ENCODE results near the gene NLRC3.
"Not testable (repeated sequence)": the region's sequence is repeated elsewhere in the genome, so short reads cannot be mapped to it uniquely, and the experiment has no call there.

The NLRC3 gene

DNA sequence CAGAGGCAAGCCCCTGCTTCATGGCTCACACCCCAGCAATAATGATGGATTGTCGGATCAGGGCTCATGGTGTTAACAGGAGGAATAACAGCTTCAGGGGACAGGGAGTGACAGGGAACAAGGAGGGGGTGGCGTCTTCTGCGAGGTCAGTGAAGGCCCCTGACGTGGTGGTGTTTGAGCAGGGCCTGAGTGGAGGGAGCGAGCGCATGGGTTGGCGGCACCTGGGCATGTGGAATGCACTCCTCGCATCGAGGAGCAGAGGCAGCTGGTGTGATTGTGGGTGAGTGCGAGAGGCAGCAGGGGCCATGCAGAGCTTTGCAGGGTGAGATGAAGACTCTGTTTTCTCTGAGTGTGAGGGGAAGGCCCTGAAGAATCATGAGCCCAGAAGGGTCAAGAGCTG, 43.1 kb downstream of the NLRC3 start:
- TF ChIP-seq, protein P1, sequence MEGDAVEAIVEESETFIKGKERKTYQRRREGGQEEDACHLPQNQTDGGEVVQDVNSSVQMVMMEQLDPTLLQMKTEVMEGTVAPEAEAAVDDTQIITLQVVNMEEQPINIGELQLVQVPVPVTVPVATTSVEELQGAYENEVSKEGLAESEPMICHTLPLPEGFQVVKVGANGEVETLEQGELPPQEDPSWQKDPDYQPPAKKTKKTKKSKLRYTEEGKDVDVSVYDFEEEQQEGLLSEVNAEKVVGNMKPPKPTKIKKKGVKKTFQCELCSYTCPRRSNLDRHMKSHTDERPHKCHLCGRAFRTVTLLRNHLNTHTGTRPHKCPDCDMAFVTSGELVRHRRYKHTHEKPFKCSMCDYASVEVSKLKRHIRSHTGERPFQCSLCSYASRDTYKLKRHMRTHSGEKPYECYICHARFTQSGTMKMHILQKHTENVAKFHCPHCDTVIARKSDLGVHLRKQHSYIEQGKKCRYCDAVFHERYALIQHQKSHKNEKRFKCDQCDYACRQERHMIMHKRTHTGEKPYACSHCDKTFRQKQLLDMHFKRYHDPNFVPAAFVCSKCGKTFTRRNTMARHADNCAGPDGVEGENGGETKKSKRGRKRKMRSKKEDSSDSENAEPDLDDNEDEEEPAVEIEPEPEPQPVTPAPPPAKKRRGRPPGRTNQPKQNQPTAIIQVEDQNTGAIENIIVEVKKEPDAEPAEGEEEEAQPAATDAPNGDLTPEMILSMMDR (IDR thresholded peaks at IDR 0.05; ENCODE audit: low read depth, low read length) = no peak

DNA sequence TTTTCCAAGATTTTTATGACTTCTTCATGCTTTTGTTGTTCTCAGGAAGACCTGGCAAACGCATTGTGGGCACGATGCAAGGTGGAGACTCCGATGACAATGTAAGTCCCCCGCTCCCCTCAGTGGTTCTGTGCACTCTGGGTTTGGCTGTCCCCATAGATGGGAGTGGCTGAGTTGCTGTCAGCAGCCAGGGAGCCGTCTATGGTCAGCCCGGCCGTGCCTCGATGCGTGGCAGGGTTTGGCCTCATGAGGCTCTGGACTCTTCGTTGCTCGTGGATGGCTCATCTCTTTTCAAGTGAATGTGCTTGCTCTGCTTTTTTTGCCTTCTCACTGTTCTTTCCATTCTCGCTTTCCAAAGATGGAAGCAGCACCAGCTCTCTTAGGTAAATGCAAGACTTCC, 44.5 kb downstream of the NLRC3 start:
- TF ChIP-seq, protein P1 (IDR thresholded peaks at IDR 0.05; ENCODE audit: low read depth, low read length) = no peak
- no peak overlapping the region for H3K4me3 ChIP-seq (ENCODE audit: low read depth, low read length)

More for the DNA sequence above, 43.1 kb downstream of the NLRC3 start:
- no peak overlapping the region for H3K4me3 ChIP-seq (ENCODE audit: low read depth, low read length)

DNA sequence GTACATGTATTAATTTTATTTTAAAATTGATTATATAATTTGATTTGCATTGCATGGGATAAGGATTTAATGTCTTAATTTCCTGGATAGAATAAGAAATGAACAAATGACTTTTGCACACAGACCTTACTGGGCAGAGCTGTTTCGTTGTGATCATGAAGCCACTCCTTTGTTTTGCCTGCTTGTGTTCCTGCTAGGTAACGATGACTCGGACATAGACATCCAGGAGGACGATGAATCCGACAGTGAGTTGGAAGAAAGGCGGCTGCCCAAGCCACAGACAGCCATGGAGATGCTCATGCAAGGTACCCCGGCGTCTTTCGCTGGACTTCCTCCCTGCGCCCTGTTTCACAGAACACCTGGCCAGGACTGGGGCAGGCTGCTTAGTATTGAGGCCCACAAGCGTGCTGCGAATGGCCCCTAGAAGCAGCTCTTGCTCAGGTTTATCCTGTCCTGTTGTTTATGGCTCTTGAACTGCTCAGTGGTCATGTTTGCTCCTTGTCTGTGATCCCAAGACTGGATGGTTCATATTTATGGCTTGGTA, 46.8 kb downstream of the NLRC3 start:
- TF ChIP-seq, protein P1 (IDR thresholded peaks at IDR 0.05; ENCODE audit: low read depth, low read length) = no peak
- H3K4me3 ChIP-seq (ENCODE audit: low read depth, low read length) = no peak overlapping the region

DNA sequence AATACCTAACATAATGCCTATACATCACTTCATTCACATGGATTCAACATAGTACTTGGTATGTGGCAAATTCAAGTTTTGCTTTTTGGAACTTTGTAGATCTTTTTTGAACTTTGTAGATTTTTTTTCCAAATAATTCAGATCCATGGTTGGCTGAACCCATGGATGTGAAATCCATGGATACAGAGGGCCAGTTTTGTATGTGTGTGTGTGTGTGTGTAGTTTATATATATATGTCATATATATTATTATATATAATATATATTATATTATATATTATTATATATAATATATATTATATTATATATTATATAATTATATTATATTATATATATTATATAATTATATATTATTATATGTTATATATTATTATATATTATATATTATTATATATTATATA, 48.0 kb downstream of the NLRC3 start:
- H3K4me3 ChIP-seq (ENCODE audit: low read depth, low read length) = no peak overlapping the region
- TF ChIP-seq, protein P1 (IDR thresholded peaks at IDR 0.05; ENCODE audit: low read depth, low read length) = no peak

DNA sequence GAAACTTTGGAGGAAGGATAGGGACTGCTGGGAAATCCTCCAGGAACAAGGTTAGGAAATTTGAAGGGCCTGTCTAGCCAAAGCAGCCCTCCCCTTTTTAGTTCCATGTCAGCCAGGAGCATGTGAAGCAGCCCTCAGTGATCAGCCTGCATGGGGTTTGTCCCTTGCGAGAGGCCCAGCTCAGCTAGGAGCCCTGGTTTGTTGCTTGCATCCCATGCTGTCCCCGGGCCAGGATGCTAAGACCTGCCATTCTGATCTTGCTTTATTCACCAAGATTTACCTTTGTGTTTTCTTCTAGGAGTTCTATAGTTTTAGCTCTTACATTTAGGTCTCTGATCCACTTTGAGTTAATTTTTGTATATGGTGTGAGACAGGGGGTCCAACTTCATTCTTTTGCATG, 48.8 kb downstream of the NLRC3 start:
- H3K4me3 ChIP-seq (ENCODE audit: low read depth, low read length) = no peak overlapping the region
- TF ChIP-seq, protein P1 (IDR thresholded peaks at IDR 0.05; ENCODE audit: low read depth, low read length) = no peak

DNA sequence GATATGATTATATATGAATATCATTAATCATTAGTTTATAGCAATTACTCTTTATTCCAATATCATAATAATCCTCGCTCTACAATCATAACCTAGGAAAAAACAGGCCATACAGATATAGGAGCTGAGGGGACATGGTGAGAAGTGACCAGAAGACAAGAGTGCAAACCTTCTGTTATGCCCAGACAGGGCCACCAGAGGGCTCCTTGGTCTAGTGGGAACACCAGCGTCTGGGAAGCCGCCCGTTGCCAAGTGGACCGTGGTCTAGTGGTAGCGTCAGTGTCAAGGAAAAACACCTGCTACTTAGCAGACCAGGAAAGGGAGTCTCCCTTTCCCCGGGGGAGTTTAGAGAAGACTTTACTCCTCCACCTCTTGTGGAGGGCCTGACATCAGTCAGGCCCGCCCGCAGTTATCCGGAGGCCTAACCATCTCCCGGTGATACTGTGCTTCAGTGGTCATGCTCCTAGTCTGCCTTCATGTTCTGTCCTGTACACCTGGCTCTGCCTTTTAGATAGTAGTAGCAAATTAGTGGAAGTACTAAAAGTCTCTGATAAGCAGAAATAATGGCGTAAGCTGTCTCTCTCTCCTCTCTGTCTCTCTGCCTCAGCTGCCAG, 49.9 kb downstream of the NLRC3 start:
- H3K4me3 ChIP-seq (ENCODE audit: low read depth, low read length) = not testable (repeated sequence)
- TF ChIP-seq, protein P1 (IDR thresholded peaks at IDR 0.05; ENCODE audit: low read depth, low read length) = peak; percentile 57

DNA sequence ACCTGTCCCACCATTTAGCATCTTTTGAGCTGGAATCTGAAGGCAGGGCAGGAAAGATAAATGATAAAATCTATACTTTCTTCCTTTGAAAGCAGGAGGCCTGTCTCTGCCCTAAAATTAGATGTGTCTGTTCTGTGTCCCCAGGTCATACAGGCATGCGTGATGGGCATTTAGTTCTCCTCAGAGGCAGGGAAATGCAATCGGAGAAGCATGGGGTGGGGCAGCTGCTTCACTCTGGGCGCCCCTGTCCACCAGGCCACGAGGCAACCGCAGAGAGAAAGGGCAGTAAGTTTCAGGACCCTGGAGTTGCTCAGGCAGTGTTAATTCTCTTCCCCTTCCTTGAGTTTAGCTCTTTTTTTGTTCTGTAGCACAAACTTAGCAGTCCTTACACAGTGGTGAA, 51.3 kb downstream of the NLRC3 start:
- TF ChIP-seq, protein P1 (IDR thresholded peaks at IDR 0.05; ENCODE audit: low read depth, low read length) = no peak

More for the DNA sequence above, 51.3 kb downstream of the NLRC3 start:
- H3K4me3 ChIP-seq (ENCODE audit: low read depth, low read length) = no peak overlapping the region

Data from WI38 (cell line).